Measurements from ENCODE around the gene HPGD. TPM values are rescaled to one million over a fixed set of nuclear protein-coding genes. Genes with fewer than 3 reads are reported as not detected.

Gene HPGD
- total and polyA plus RNA-seq, 2 of the 8 experiments (the other 6 are each of a cell fraction or from before 2014, with no cell fraction given) = 1.1 to 1.3 TPM

- WGBS, 2 experiments (ENCODE audit: extremely low coverage in 1 of 2, insufficient coverage in 1 of 2, insufficient read length in 1 of 2, insufficient replicate concordance in 2 of 2, low coverage in 1 of 2, low lambda C conversion rate in 2 of 2, missing lambda C conversion rate in 1 of 2) = 100% methylated on average over 1 of the region's 1 CpG; no CpG with 5 or more reads in 1 of the 2 experiments
- no peak overlapping the region for H3K4me2 ChIP-seq (ENCODE audit: insufficient read depth in 1 of 2, low read depth in 2 of 2, low read length in 2 of 2)
Measured at GRCh38 chr4:174528226-174528625, 5.9 kb upstream of the HPGD start.

More at GRCh38 chr4:174528226-174528625, 5.9 kb upstream of the HPGD start:
- no peak overlapping the region for H2BK15ac ChIP-seq (ENCODE audit: low read length)
- no peak overlapping the region for H4K5ac ChIP-seq (ENCODE audit: insufficient read length, low read depth, low read length)
- no peaks in the 10 kb centered on the region for H3K79me2 ChIP-seq (ENCODE audit: control insufficient read depth in 1 of 2, insufficient read depth in 2 of 2, low read length in 2 of 2)
- H3K18ac ChIP-seq (ENCODE audit: extremely low read depth, low read length) = no peak overlapping the region
- H3K79me1 ChIP-seq (ENCODE audit: low read depth, low read length) = no peaks in the 10 kb centered on the region
- no peak overlapping the region for H4K8ac ChIP-seq (ENCODE audit: extremely low read depth, insufficient read depth, low read length)
- no peak for FAIRE-seq
- ChIA-PET POLR2A (ENCODE audit: partially characterized antibody) (no interaction called here), CTCF (ENCODE audit: partially characterized antibody) (interaction anchor here (0.9 to 1.5 kb wide), 2 partner anchors 19 to 29 kb away, joined by 4 read pairs; no protein-coding TSS in a partner anchor)
- no peaks in the 10 kb centered on the region for H3K36me3 ChIP-seq (ENCODE audit: control insufficient read depth in 2 of 4, insufficient read depth in 4 of 4, low read length in 3 of 4)
- TF ChIP-seq RXRA (IDR thresholded peaks at IDR 0.05; ENCODE audit: insufficient read depth, low read depth, low read length) (no peak), EP300 (IDR thresholded peaks at IDR 0.05; ENCODE audit: borderline replicate concordance in 1 of 2, low read depth in 2 of 2, low read length in 2 of 2) (no peak), CEBPB (IDR thresholded peaks at IDR 0.05; ENCODE audit: low read depth, low read length) (peak; percentile 73)
- H3K23ac ChIP-seq (ENCODE audit: insufficient read length) = no peak overlapping the region
- no peak overlapping the region for H3K4ac ChIP-seq (replicated peaks; ENCODE audit: insufficient read length, low read depth, low read length)
- no peak overlapping the region for H2BK5ac ChIP-seq (ENCODE audit: low read depth, low read length)
- H2BK12ac ChIP-seq (ENCODE audit: low read depth, low read length) = no peak overlapping the region
- H3K27me3 ChIP-seq (replicated peaks in 1 of 4; ENCODE audit: control insufficient read depth in 3 of 4, extremely low read depth in 1 of 4, insufficient read depth in 3 of 4, low read length in 3 of 4) = peaks cover 0 to 7% (median 2%) of the 10 kb centered on the region in 4 experiments; a peak in 5 of 7 replicates
- H4K91ac ChIP-seq (replicated peaks; ENCODE audit: insufficient read length, low read length) = no peak overlapping the region
- H3K14ac ChIP-seq (ENCODE audit: insufficient read length) = no peak overlapping the region
- H3K4me3 ChIP-seq (ENCODE audit: extremely low read depth in 1 of 4, insufficient read depth in 2 of 4, low read depth in 3 of 4, low read length in 4 of 4) = no peak overlapping the region
- no peak for DNase-seq (ENCODE audit: low read depth in 1 of 2, low spot score in 2 of 2)
- no peaks in the 10 kb centered on the region for H3K23me2 ChIP-seq (ENCODE audit: low read depth, low read length)
- H3K4me1 ChIP-seq (replicated peaks in 1 of 4; ENCODE audit: control insufficient read depth in 3 of 4, insufficient read depth in 4 of 4, low read length in 3 of 4) = peaks cover 0 to 1% (median 0%) of the 10 kb centered on the region in 4 experiments; a peak in 4 of 7 replicates
- H2BK20ac ChIP-seq (ENCODE audit: low read length) = no peak overlapping the region
- no peak overlapping the region for H3K9ac ChIP-seq (replicated peaks in 1 of 4; ENCODE audit: extremely low read depth in 1 of 4, low read depth in 3 of 4, low read length in 3 of 4)
- H3K27ac ChIP-seq (ENCODE audit: low read depth, low read length) = no peak overlapping the region
- H3K56ac ChIP-seq (replicated peaks; ENCODE audit: insufficient read length, low read depth, low read length) = no peak overlapping the region
- H2AFZ ChIP-seq (ENCODE audit: low read length) = no peak overlapping the region
- no peaks in the 10 kb centered on the region for H3K9me3 ChIP-seq (ENCODE audit: insufficient read depth in 2 of 2, low read depth in 1 of 2, low read length in 1 of 2)
- no peaks in the 10 kb centered on the region for H4K20me1 ChIP-seq (replicated peaks in 1 of 2; ENCODE audit: control insufficient read depth in 1 of 2, insufficient read depth in 2 of 2, low read length in 2 of 2)
- no peak overlapping the region for H2BK120ac ChIP-seq (replicated peaks; ENCODE audit: low read depth, low read length)
- H2AK5ac ChIP-seq (ENCODE audit: low read depth, low read length) = no peak overlapping the region
